D721Med (cell line): Measurements from ENCODE around the gene MRPL50.

ENCODE experiments used
- DNase-seq: peaks from one replicate; pipeline ENCODE4 v3.0.0; 2011; ENCODE audit warnings: low spot score; ENCODE audit not compliant: insufficient read length
- FAIRE-seq: peaks from 2 replicates; lab custom pipeline; 2011; peaks lifted over from hg19 to GRCh38; lab: Jason Lieb, UNC
- CTCF ChIP-seq: IDR thresholded peaks from 2 replicates; pipeline ENCODE4 v1.5.1; 2012; ENCODE audit warnings: mild to moderate bottlenecking, control low read depth; ENCODE audit not compliant: insufficient read depth; ENCODE audit errors: missing control alignments

MRPL50 gene

GRCh38 chr9:101398068-101398929 lies at the start of gene MRPL50, which contains the start of gene ZNF189:
Gene MRPL50 (minus strand): TSS chr9:101398618. CDS start chr9:101398592, 26 bp downstream.
Gene ZNF189 (plus strand): TSS chr9:101398851. CDS start chr9:101399157, 306 bp downstream.
- TF ChIP-seq CTCF = no peak
- FAIRE-seq = no peak
- DNase-seq = peak; percentile 61

DNA sequence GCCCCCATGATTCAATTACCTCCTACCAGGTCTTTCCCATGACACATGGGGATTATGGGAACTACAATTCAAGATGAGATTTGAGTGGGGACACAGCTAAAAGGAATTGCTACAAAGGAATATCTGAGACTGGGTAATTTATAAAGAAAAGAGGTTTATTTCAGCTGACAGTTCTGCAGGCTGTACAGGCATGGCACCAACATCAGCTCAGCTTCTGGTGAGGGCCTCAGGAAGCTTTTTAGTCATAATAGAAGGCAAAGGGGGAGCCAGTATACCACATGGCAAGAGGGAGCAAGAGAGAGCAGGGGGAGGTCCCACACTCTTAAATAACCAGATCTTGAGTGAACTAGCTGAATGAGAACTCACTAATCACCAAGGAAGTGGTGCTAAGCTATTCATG lies 48.3 kb upstream of the MRPL50 start:
- DNase-seq (no peak), FAIRE-seq (no peak)
- no peak for TF ChIP-seq CTCF

DNA sequence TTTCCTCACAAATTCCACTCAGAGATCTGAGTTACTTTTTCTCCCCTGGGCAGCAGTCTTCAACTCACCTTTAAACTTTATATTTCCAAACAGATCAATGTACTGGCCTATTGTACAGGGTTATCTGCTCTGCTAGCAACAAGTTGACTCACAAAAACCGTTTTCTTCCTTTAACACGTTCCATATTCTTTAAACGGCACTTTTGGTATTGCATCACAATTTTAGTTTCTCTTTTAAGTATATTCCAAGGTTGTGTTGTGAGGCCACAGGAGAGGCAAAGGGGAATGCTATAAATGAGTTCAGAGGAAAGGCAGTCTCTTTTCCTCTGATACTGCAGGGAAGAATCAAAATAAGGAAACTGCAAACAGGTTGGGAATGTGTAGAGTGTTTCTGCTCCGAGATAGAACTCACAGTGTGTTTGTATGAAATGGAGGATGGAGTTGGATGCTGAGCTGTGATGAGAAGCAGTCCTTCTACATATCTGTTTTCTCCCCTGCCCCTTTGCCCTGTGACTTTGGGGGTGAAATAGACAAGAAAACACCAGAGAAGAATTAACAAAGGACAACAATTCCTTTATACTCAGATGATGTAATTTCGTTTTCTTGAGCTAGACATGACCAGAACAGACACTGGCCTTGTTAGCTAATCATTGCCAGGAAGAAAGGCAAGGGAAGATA lies 47.1 kb upstream of the MRPL50 start:
- no peak for FAIRE-seq
- no peak for DNase-seq
- TF ChIP-seq CTCF = no peak

- FAIRE-seq (no peak), DNase-seq (no peak)
- no peak for TF ChIP-seq CTCF
Measured at GRCh38 chr9:101443364-101443771, 45.0 kb upstream of the MRPL50 start.

DNA sequence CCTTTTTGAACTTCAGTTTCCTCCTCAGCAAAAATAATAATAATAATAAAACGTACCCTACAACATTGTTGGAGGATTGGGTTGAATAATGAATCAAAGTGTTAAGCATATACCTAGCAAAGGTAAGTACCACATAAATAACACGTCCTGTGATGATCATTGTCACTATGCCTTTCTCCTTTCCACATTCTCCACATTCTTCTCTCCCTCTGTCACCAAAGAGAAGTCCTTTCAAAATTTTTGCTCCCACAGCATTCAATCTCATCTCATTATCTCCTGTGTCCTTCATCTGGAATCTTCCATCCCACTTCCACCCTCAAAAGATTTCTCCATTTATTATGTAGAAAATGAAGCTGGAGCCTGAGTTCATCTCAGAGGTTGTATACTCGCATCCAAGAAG lies 44.3 kb upstream of the MRPL50 start:
- no peak for TF ChIP-seq CTCF
- no peak for FAIRE-seq

DNA sequence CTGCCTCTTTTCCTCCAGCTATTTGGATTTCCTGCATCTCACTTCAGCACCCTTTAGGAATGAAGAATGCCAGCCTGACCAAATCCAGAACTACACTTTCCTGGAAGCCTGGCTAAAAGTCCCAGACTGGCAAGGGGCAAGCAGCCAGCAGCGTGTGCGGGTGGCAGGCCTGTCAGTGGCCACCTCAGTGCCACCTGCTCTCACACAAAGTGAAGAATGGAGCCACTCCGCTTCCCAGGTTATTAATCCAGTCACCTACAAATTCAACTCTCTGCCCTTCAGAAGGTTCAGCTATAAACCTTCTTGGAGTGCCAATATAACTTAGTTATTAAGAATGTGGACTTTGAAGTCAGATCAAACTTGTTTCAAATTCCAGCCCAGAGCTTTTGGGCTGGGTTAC lies 43.9 kb upstream of the MRPL50 start:
- DNase-seq (no peak), FAIRE-seq (no peak)
- TF ChIP-seq CTCF = no peak

More for the DNA sequence above, 44.3 kb upstream of the MRPL50 start:
- no peak for DNase-seq
